GM21825 (cell line): ENCODE measurements around the gene MOB3A.
"Not testable (repeated sequence)": the region's sequence is repeated elsewhere in the genome, so short reads cannot be mapped to it uniquely, and the experiment has no call there.

Experiments used
- ATAC-seq: cut with Tn5 transposase; IDR thresholded peaks from one replicate; pipeline ENCODE4 v1.9.1; 2021; ENCODE audit warnings: mild to moderate bottlenecking, moderate library complexity; ENCODE audit not compliant: unreplicated experiment

Gene MOB3A

DNA sequence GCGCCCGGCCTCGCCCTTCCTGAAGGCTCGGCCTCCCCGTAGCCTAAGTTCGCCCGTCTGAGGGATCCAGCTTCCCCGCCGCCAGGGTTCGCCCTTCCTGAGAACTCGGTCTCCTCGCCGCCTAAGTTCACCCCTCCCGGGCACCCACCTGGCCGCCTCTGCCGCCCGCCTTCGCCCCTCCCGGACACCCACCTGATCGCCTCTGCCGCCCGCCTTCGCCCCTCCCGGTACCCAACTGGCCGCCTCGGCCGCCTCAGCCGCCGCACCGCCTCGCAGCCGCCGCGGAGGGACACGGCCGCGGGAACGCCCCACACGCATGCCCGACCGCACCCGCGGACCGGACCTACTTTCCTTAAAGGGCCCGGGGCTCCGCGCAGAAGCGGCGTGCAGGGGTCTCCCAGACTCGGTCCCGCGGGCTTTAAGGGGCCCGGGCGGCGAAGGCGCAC lies at the start of gene MOB3A:
Gene MOB3A, minus strand, starts transcription at position 293 of the 446 bp plus-strand sequence. CDS start 17,766 bp downstream, outside the sequence.
- peak; percentile 27 for ATAC-seq

DNA sequence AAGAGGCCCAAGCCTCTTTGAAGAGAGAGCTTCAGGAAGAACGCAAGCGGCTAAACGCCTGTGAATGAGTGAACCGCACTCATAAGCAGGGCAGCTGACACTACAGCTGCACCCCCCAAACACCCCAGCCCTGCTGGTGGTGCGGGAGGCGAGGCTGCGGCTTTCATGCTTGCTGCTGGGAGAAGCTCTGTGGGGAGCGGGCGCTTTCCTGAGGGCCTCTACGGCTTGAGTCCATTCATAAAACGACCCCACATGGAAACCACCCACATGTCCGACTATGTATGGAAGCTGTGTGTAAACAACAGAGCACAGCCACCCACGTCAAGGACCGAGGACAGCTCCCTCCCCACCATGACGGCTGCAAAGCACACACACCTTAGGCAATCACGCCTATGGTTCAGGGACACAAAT lies 49.7 kb upstream of the MOB3A start:
- ATAC-seq = no peak

DNA sequence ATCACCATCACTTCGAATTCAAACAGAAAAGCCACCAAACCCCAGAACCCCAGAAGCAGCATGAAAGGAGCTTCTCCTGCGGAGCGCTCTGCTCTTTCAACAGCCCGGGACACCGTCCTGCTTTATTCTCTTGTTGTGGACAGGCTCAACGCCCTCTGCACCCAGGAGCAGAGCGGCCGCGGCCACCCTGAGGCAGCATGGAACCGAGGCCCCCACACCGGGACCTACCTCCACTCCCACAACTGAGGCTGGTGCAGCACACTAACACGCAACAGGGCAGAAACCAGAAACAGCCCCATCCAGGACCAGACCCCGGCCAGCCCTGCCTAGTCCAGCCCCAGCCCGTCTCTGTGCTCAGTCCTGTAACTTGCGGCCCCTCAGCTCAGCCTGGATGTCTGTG lies 48.1 kb upstream of the MOB3A start:
- no peak for ATAC-seq

DNA sequence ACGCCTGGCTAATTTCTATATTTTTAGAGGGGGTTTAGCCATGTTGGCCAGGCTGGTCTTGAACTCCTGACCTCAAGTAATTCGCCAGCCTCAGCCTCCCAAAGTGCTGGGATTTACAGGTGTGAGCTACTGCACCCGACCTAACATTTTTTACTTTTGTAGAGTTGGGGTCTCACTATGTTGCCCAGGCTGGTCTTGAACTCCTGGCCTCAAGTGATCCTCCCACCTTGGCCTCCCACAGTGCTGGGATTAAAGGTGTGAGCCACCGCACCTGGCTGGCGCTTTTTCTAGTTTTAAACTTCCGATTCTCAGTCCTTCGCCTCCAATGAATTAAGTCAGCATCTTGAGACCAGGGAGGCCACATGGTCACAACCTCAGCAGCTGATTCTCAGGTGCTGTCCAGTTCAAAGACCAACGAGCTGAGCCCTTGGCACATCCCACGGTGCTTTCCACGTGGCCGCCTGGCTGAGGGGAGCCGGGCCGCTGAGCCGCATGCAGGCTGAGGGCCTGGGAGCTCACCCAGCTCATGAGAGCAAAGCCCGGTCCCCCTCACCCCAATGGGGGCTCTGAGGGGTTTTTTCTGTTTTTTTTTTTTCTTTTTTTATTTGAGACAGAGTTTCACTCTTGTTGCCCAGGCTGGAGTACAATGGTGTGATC lies 46.2 kb upstream of the MOB3A start:
- no peak for ATAC-seq

DNA sequence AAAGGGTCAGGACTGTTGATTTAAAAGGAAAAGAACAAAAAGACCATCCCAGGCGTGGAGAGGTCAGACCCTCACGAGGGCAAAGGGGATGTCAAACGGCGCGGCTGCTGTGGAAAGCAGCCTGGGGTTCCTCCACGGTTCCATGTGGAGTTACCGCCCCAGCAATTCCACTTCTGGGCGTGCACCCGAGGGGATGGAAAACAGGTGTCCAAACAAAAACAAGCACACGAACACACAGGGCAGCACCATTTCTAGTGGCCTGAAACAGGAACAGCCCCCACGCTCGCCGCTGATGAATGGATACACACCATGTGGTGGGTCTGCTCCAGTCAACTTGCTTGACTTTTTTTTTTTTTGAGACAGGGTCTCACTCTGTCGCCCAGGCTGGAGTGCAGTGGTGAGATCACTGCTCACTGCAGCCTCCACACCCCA lies 44.0 kb upstream of the MOB3A start:
- no peak for ATAC-seq

DNA sequence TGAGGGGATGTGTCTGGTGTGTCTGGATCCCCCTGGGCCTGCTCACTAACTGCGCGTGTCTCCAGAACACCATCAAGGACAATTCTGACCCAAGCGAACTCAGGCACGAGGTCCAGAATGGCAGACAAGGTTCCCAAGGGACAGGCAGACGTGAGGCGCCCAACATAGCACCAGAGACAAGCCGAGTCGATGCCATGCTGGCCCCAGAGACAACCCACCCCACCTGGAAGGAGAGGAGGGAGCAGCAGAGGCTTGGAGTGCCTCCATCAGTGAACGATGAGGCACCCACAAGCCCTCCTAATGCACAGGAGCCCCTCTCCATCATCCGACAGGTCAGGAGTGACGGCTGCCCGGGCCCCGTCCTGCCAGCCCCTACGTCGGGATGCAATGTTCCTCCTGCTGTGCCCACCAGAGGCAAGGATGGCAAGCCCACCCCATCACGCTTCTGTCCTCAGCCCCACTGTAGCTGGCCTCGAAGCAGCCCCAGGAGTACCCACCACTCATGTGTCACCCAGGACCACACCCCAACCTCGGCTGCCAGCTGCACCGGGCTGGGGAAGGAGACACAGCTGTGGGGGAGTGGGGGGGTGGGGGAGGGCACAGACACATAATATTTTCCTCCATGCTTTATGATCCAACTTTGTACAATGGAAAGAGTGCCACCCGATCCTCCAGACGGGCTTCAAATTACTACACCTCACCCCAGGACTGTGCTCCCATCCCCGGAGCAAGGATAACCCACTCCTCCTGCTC lies 43.4 kb upstream of the MOB3A start:
- ATAC-seq = no peak

DNA sequence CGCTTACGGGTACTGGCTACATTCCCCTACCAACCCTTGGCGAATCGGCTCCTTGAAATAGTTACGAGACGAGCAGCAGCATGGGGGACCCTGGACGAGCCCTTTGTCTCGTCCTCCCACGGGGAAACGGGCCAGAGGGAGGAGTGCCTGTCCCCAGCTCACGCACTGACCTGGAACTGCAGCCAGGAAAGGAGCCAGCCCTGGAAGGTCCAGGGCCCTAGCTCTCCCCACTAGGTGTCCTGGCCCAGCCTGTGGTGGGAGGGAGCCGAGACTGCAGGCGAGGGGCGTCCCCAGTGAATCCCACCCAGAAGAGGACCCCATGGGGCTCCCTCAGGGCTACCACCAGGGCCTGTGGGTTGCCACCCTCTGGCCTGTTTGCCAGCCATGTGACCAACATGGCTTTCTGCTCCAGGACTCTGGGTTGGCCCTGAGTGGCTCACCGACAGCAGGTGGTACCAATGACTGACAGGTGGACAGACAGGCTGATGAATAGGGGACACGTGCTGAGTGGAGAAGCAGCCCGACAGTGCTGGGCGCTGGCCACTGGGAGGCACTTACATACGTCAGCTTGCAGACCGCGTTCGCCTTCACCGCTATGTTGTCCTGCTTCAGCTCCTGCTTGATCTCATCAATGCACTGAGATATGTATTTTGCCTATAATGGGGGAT lies 42.1 kb upstream of the MOB3A start:
- no peak for ATAC-seq

DNA sequence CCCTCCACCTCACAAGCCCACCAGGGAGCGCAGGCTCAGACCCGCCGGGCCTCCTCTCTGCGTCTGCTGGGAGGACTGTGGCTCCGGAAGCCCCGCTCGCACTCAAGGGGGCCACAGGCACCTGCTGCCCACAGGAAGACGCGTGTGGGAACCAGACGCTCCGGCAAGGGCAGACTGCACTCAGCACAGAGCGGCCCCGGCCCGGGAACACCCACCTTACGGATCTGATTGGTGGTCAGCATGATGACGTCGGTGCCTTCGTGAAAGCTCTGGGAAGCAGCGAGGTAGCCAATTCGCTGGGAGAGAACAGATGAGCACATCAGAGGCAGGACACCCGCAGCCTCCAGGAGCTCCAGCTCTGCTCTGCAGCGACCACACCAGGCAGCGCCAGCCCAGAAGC lies 40.7 kb upstream of the MOB3A start:
- no peak for ATAC-seq

DNA sequence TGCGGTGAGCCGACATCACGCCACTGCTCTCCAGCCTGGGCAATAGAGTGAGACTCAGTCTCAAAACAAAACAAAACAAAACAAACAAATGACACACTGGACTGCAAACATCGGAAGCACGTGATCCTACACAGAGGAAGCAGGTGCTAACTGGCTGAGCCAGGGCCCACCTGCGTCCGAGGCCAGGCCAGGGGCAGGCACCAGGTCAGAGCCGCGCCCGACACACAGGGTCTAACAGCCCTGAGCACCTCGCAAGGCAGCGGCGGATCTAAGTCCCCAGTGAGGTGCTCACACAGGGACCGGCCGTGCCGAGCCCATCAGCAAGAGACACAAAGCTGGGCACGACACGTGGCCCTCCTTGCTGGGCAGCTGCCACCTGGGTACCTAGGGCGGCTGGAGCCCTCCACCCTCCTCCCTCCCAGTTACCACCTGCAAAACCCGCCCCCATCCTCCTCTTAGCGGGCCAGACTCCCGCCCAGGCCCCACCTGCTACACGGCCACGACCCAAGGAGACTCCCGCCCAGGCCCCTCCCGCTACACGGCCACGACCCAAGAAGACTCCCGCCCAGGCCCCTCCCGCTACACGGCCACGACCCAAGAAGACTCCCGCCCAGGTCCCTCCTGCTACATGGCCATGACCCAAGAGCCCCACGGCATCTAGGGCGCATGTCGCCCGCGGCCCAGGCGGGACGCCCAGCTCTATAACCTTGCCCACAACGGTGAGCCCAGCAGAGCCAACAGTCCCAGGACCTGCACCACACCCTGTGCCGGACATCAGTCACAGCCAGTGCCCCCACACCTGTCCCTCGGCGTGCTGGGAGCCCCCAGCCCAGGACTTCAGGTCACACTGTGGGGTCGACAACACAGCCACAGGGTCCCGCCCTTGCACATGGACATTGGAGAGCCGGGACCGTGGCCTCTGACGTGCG lies 39.6 kb upstream of the MOB3A start:
- no peak for ATAC-seq

DNA sequence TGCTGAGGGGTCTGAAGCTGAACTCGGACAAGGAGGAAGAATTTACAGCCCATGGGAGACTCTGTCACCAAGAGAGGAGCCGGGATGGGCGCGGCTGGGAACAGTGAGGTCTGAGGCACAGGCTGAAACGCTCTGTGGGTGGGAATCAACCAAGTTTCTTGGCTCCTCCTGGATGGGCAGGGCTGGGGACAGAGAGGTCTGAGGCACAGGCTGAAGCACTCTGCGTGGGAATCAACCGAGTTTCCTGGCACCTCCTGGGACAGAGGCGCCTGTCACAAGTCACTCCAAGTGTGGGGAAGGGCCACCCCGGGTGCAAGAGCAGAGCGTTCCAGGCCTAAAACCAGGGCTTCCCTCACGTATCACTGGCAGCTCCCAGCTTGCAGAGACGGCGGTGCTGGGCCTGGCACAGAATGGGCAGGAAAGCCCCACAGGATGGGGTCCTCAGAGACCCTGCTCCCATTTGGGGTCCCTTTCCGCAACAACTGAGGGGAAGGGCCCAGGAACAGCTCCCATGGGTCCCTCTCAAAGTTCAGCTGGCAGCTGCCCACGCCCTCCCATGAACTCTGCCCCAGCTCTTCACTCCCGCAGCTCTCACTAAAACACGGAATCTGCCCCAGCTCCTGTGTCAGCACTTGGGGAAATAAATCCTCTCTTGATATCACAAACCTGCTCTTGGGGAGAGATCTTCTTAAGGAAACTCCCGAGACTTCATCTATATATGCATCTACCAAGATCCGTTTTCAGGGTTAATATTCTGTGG lies 36.8 kb upstream of the MOB3A start:
- ATAC-seq = no peak

DNA sequence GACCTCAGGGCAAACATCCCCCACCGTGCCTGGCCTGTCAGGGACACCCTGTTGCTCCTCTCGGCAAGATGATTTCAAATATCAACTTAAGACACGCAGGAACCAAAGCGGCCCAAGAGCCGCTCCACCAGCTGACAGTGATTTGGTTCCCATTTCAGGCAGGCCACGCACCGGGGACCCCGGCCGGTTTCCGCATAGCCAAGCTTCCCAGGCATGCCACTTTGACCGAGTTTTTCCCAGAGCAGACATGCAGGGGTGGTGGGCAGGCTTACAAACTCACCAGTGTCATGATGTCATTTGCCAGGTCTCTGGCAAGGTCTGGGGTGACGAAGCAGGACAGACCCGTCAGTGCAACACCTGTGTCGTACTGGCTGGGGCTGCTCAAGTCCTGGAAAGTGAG lies 36.1 kb upstream of the MOB3A start:
- ATAC-seq = no peak

DNA sequence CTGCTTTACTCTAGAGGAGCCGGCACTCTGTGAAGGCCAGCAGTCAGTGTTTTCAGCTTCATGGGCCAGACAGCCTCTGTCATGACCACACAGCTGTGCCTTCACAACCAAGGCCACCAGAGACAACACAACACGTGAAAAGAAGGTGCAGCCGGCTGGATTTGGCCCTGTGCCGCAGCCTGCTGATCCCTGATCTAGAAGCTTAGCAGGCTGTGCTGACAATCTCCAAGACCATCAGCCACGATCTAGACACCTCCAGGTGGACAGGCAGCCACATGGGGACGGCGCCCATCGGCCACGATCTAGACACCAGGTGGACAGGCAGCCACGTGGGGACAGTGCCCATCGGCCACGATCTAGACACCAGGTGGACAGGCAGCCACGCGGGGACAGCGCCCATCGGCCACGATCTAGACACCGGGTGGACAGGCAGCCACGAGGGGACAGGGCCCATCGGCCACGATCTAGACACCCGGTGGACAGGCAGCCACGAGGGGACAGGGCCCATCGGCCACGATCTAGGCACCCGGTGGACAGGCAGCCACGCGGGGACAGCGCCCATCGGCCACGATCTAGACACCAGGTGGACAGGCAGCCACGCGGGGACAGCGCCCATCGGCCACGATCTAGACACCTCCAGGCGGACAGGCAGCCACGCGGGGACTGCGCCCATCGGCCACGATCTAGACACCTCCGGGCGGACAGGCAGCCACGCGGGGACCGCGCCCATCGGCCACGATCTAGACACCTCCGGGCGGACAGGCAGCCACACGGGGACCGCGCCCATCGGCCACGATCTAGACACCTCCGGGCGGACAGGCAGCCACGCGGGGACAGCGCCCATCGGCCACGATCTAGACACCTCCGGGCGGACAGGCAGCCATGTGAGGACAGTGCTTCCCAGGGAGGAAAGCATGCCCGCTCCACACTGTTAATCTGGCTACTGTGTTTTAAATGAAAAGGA lies 35.2 kb upstream of the MOB3A start:
- ATAC-seq = not testable (repeated sequence)

DNA sequence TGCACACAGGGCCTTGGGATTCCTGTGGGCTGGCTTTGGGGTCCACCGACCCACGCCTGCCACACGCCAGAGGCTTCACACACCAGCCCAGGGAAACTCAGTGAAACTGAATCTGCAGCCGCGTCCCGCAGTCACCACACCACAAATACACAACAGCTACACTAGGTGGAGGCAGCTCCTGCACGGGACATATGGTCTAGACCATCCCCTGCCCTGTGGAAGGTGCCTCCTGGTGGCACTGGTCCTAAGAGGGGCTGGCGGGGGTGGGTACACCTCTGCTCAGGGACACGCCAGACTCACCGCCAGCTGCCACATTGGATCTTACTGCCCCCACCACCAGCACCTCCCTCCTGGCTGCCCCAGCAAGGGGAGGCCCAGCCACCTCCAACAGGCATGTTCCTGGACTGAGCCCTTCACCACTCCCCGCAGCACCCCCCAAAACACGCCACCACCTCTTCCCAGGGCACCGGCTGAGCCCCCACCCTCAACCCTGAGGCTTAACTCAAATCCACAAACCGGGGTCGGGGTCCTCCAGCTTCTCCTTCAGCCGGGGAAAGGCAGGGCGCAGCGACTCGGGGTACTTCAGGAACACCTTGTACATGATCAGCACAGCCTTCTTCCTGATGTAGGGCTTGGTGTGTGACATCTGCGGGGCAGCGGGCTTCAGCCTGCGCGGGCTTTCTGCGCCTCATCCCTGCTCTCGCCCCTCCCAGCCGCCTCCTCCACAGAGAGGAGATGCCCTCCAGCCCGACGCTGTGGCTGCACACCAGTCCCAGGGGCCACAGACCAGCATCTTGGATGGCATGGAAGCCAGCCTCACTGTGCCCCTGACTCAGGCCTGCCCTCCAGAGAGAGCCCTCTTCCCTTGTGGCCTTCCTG lies 34.0 kb upstream of the MOB3A start:
- ATAC-seq = no peak

DNA sequence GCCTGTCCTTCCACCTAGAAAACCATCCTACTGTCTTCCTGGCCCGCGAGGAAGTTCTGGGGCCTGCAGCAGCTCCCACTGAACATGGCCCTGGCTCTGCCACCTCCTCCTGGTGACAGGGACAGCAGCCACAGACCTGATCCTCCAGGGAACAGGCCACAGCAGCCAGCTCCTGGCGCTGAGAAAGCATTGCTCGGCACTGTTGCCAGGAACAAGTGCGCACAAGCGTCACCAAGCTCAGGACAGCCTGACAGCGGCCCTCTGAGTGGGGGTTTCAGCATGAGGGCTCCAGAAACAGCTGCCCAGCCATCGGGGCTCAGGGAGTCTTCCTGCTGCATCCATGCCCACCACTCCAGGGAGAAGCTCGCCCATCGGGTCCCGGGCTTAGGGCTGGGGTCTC lies 33.4 kb upstream of the MOB3A start:
- ATAC-seq = no peak

DNA sequence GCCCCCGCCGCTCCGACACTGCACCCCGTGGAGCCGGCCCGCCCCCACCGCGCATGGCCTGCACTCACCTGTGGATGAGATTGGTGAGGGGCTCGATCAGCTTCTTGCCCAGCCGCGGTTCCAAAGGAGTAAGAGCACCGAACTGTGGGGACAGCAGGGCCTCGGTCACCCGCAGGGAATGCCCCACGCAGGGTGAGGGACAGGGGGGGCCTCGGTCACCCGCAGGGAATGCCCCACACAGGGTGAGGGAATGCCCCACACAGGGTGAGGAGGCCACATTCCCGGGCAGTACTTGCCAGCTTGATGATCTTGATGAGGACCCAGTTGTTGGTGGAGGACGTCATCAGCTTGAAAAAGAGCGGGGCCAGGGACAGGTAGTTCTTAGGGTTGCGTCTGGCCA lies 32.9 kb upstream of the MOB3A start:
- ATAC-seq = no peak

DNA sequence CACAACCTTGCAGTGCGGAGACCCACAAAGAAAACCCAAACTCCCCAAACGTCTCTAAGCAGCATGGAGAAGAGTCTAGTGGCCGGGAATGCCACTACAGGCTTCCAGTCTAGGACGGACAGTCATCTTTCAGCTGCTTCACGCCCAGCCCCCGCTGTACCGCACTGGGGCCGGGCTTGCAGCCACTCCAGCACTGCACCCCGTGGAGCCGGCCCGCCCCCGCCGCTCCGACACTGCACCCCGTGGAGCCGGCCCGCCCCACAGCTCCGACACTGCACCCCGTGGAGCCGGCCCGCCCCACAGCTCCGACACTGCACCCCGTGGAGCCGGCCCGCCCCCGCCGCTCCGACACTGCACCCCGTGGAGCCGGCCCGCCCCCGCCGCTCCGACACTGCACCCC lies 32.1 kb upstream of the MOB3A start:
- not testable (repeated sequence) for ATAC-seq

DNA sequence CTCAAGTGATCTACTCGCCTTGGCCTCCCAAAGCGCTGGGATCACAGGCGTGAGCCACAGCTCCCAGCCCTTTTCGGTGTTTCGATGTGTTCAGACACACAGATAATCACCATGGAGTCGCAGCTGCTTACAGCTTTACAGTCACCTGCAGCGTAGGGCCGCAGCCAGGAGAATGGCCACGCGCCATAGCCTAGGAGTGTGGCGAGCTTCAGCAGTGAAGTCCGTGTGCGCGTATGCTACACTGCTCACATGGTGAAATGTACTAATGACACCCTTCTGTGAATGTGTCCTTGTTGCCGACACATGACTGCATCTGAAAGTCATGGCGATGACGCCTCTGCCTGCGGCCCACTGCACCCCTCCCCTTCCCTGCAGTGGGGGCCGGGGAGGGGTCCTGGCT lies 31.6 kb upstream of the MOB3A start:
- ATAC-seq = no peak
